Prostate gland (tissue), 2 donors: Measurements from ENCODE around the gene OR6Q1.
"Not testable (repeated sequence)": the region's sequence is repeated elsewhere in the genome, so short reads cannot be mapped to it uniquely, and the experiment has no call there.

Source experiments
- POLR2AphosphoS5 ChIP-seq: sonication (generic); formaldehyde crosslinking; IDR thresholded peaks from one replicate; pipeline ENCODE4 v1.6.1; 2017; ENCODE audit warnings: antibody characterized with exemption
- TF ChIP-seq, protein P1 (sequence below), 4 experiments: fragments of 200-600 bp in 2 of 4; fragments of 450-650 bp in 2 of 4; sonication (generic) in 2 of 4; IDR thresholded peaks; 1 replicate in 3 of 4; 2 replicates in 1 of 4; pipeline ENCODE4 v1.5.1; 2016 to 2019; ENCODE audit warnings: antibody characterized with exemption in 4 of 4, mild to moderate bottlenecking in 2 of 4, moderate library complexity in 2 of 4

DNA sequence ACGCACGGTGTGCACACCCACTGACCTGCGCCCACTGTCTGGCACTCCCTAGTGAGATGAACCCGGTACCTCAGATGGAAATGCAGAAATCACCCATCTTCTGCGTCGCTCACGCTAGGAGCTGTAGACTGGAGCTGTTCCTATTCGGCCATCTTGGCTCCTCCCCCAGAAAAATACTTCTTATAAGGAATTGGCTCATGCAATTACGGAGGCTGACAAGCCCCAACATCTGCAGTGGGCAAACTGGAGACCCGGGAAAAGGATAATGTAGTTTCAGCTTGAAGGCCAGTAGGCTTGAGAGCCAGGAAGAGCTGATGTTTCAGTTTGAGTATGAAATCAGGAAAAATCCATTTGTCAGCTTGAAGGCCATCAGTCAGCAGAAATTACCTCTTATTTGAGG is 30.7 kb upstream of the OR6Q1 start:
- TF ChIP-seq, protein P1, sequence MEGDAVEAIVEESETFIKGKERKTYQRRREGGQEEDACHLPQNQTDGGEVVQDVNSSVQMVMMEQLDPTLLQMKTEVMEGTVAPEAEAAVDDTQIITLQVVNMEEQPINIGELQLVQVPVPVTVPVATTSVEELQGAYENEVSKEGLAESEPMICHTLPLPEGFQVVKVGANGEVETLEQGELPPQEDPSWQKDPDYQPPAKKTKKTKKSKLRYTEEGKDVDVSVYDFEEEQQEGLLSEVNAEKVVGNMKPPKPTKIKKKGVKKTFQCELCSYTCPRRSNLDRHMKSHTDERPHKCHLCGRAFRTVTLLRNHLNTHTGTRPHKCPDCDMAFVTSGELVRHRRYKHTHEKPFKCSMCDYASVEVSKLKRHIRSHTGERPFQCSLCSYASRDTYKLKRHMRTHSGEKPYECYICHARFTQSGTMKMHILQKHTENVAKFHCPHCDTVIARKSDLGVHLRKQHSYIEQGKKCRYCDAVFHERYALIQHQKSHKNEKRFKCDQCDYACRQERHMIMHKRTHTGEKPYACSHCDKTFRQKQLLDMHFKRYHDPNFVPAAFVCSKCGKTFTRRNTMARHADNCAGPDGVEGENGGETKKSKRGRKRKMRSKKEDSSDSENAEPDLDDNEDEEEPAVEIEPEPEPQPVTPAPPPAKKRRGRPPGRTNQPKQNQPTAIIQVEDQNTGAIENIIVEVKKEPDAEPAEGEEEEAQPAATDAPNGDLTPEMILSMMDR (IDR thresholded peaks at IDR 0.05) = not testable (repeated sequence)
- TF ChIP-seq POLR2AphosphoS5 = not testable (repeated sequence)
